Measurements from ENCODE around the gene MUL1. TPM values are rescaled to one million over a fixed set of nuclear protein-coding genes. Genes with fewer than 3 reads are reported as not detected.

MUL1 gene
- total RNA-seq, 1 donor from 2014 or later, result 30.1 TPM

DNA sequence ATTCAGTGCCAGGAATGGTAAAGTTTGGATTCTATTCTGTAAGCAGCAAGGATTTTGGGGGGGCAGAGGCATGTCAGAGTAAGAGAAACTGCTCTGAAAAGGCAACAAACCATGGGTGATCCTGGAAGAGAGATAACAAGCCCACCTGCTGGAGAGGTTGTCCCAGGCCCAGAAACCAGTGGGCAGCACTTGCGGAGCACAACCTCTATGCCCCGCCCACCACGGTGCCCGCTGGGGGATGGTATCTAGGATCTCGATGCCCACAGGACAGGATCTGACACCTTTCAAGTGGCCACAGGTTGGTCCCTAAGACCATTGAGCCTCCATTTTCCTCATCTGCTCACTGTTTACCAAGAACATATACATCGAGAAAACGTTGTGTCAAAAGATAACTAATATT, 20.3 kb upstream of the MUL1 start:
- peaks cover 69% of the 10 kb centered on the region for H3K27me3 Mint-ChIP-seq (ENCODE audit: low read depth, unreplicated experiment)
- Histone ChIP-seq H3K79me2 (ENCODE audit: insufficient read depth, low read length) (no peaks in the 10 kb centered on the region), H3K9me3 (ENCODE audit: insufficient read depth, low read depth, low read length) (peaks cover 5% of the 10 kb centered on the region), H3K36me3 (ENCODE audit: insufficient read depth, low read length) (no peaks in the 10 kb centered on the region), H3K4me3 (ENCODE audit: insufficient read depth, low read depth, low read length) (no peak overlapping the region), H2AFZ (ENCODE audit: low read depth, low read length) (no peak overlapping the region), H3K27ac (ENCODE audit: low read depth, low read length) (no peak overlapping the region), H3K4me2 (ENCODE audit: low read length) (no peak overlapping the region), H3K4me1 (ENCODE audit: insufficient read depth, low read length) (no peaks in the 10 kb centered on the region), H4K20me1 (ENCODE audit: insufficient read depth, low read length) (no peaks in the 10 kb centered on the region), H3K27me3 (ENCODE audit: insufficient read depth, low read length) (peaks cover 38% of the 10 kb centered on the region), H3K9ac (ENCODE audit: low read length) (no peak overlapping the region)
- peaks cover 2% of the 10 kb centered on the region for H3K9me3 Mint-ChIP-seq (ENCODE audit: unreplicated experiment)
- DNase-seq (ENCODE audit: low read depth), result no peak
- H3K27ac Mint-ChIP-seq (ENCODE audit: unreplicated experiment), result no peak overlapping the region
- no peaks in the 10 kb centered on the region for H3K36me3 Mint-ChIP-seq (ENCODE audit: low read depth, unreplicated experiment)
- TF ChIP-seq, protein P1, sequence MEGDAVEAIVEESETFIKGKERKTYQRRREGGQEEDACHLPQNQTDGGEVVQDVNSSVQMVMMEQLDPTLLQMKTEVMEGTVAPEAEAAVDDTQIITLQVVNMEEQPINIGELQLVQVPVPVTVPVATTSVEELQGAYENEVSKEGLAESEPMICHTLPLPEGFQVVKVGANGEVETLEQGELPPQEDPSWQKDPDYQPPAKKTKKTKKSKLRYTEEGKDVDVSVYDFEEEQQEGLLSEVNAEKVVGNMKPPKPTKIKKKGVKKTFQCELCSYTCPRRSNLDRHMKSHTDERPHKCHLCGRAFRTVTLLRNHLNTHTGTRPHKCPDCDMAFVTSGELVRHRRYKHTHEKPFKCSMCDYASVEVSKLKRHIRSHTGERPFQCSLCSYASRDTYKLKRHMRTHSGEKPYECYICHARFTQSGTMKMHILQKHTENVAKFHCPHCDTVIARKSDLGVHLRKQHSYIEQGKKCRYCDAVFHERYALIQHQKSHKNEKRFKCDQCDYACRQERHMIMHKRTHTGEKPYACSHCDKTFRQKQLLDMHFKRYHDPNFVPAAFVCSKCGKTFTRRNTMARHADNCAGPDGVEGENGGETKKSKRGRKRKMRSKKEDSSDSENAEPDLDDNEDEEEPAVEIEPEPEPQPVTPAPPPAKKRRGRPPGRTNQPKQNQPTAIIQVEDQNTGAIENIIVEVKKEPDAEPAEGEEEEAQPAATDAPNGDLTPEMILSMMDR (IDR thresholded peaks at IDR 0.05; ENCODE audit: insufficient read depth, low read depth, low read length), result no peak
- no peak for TF ChIP-seq EZH2 (IDR thresholded peaks at IDR 0.05; ENCODE audit: insufficient read depth, low read length)
- no peak for FAIRE-seq
- no peaks in the 10 kb centered on the region for H3K4me1 Mint-ChIP-seq (ENCODE audit: low read depth, unreplicated experiment)
- H3K4me3 Mint-ChIP-seq (ENCODE audit: unreplicated experiment), result no peak overlapping the region

DNA sequence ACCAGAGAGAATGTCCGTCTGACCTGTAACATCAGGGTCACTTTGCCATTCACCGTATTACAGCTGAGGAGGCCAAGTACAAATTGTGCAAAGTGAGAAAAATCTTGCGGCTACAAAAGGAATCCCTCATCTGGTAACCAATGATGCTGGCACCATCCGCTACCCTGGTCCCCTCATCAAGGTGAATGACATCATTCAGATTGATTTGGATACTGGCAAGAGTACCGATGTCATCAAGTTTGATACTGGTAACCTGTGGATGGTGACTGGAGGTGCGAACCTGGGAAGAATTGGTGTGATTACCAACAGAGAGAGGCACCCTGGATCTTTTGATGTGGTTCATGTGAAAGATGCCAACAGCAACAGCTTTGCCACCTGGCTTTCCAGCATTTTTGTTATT, 18.3 kb upstream of the MUL1 start:
- no peaks in the 10 kb centered on the region for H3K36me3 Mint-ChIP-seq (ENCODE audit: low read depth, unreplicated experiment)
- peaks cover 2% of the 10 kb centered on the region for H3K9me3 Mint-ChIP-seq (ENCODE audit: unreplicated experiment)
- no peaks in the 10 kb centered on the region for H3K36me3 ChIP-seq (ENCODE audit: insufficient read depth, low read length)

More for the DNA sequence above, 18.3 kb upstream of the MUL1 start:
- H3K27ac Mint-ChIP-seq (ENCODE audit: unreplicated experiment), result no peak overlapping the region
- no peaks in the 10 kb centered on the region for H3K4me1 Mint-ChIP-seq (ENCODE audit: low read depth, unreplicated experiment)
- no peak overlapping the region for H3K27ac ChIP-seq (ENCODE audit: low read depth, low read length)
- no peak overlapping the region for H3K4me3 Mint-ChIP-seq (ENCODE audit: unreplicated experiment)
- H3K4me1 ChIP-seq (ENCODE audit: insufficient read depth, low read length), result no peaks in the 10 kb centered on the region
- no peak for DNase-seq (ENCODE audit: low read depth)
- H3K9ac ChIP-seq (ENCODE audit: low read length), result no peak overlapping the region
- H3K9me3 ChIP-seq (ENCODE audit: insufficient read depth, low read depth, low read length), result peaks cover 5% of the 10 kb centered on the region
- H2AFZ ChIP-seq (ENCODE audit: low read depth, low read length), result no peak overlapping the region
- peaks cover 62% of the 10 kb centered on the region for H3K27me3 Mint-ChIP-seq (ENCODE audit: low read depth, unreplicated experiment)
- no peaks in the 10 kb centered on the region for H4K20me1 ChIP-seq (ENCODE audit: insufficient read depth, low read length)
- peaks cover 32% of the 10 kb centered on the region for H3K27me3 ChIP-seq (ENCODE audit: insufficient read depth, low read length)
- no peak for FAIRE-seq
- TF ChIP-seq, protein P1 (IDR thresholded peaks at IDR 0.05; ENCODE audit: insufficient read depth, low read depth, low read length), result no peak
- no peak for TF ChIP-seq EZH2 (IDR thresholded peaks at IDR 0.05; ENCODE audit: insufficient read depth, low read length)
- no peak overlapping the region for H3K4me2 ChIP-seq (ENCODE audit: low read length)
- no peaks in the 10 kb centered on the region for H3K79me2 ChIP-seq (ENCODE audit: insufficient read depth, low read length)
- H3K4me3 ChIP-seq (ENCODE audit: insufficient read depth, low read depth, low read length), result no peak overlapping the region

All from astrocyte (in vitro differentiated cells and primary cell).